ENCODE data around the gene CYYR1.
"Not testable (repeated sequence)": the region's sequence is repeated elsewhere in the genome, so short reads cannot be mapped to it uniquely, and the experiment has no call there.

Gene CYYR1

DNA sequence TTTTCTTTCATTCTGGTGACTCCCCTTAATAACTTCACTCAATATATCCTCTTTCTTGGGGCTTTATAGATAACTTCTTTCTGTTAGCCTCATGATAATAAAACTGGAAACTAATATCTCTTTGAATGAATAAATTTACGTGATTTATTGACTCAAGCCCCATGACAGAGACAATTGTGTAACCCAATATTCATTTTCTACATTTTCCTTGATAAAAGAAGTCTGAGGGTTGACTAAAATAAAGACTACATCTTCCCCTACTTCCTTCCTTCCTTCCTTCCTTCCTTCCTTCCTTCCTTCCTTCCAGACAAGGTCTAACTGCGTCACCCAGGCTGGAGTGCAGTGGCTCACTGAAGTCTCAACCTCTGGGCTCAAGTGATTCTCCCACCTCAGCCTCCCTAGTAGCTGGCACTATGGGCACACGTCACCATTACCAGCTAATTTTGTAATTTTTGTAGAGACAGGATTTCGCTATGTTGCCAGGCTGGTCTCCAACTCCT lies 85.1 kb downstream of the CYYR1 start:
- DNase-seq, result no peak

DNA sequence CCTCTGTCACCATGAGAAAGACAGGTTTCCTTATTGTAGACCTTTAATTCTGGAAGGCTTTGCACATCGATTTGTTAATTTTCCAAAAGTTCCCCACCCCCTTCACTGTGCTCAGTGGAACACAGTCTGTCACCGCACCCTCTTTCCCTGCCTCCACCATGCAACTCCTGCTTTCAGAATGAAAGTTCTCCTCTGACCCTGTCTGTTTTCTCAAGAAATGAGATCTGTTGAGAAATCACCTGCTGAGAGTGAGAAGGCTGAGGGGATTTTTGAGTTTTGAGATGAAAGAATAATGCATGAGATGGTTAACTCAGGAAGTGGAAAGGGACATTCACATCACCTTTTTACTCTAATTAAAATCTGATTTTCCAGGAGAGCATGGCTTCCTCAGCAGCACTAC lies 99.6 kb downstream of the CYYR1 start:
- no peak for DNase-seq

DNA sequence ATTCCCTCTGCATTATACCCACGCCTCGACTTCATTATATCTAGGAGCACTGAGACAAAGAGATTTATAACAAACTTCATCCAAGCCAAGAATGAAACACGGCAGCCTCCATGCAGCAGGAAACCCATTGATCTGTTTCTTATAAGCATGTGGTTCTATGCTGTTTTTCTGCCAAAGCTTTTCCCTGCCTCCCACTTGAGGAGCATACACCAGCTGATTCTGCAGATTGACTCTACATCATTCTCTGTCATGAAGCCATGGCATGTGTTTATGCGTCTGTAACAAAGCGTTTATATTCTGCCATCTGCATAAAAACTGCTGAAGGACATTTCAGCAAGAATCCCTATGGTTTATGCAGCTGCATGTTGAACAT lies 102.0 kb downstream of the CYYR1 start:
- DNase-seq, result no peak

DNA sequence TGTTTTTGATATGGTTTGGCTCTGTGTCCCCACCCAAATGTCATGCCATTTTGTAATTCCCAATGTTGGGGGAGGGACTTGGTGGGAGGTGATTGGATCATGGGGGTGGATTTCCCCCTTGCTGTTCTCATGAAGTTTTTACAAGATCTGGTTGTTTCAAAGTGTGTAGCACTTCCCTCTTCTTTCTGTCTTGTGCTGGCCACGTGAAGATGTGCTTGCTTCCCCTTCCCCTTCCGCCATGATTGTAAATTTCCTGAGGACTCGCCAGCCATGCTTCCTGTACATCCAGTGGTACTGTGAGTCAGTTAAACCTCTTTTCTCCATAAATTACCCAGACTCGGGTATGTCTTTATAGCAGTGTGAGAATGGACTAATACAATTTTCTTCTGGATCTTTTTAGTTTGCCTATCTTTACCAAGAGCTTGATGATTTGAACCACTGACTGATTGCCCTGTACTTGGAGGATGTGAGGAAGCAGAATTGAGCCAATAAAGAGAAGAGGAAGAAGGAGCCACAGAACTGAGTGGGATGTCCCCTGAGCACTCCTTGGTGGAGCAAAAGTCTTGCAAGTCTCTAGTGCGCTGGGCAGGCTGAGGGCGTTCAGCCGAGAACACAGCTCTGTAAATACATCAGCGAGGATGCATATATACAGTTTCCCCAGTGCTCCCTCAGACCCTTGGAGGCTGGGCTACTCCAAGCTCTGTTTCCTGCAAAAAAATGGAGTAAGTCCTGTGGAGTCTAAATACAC lies 102.6 kb downstream of the CYYR1 start:
- no peak for DNase-seq

DNA sequence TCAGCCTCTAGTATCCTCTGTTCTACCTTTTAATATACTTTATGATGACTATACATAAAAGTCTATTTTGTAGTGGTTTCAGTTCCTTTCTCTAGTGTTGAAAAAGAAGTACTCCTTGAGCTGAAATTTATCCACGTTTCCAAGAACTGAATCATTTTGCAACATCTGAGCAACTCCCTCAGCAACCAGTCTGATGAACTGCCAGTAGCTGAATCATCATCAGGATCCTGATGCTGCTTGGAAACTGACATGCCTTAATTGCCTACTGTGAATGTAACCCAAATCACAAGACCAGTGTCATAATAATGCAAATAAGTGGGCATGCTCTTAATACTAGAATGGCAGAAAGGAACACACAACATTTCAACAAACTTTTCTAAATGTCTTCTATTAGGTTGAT lies 103.3 kb downstream of the CYYR1 start:
- no peak for DNase-seq

DNA sequence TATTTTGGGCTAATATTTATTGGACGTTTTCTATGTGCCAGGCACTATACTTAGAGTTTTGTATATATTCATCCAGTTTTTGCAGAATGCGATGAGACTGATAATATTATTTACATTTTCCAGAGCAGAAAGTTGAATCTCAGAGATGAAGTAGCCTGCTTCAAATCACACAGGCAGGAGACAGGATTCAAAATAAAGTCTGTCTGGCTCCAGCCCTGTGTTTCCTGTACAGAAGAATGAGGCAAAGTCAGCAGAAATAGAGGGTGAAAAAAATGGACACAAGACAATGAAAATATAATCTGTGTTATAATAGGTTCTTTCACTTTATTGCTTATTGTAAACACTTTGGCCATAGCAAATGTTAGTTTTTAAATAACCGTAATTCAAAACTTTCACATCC lies 107.2 kb downstream of the CYYR1 start:
- no peak for DNase-seq

DNA sequence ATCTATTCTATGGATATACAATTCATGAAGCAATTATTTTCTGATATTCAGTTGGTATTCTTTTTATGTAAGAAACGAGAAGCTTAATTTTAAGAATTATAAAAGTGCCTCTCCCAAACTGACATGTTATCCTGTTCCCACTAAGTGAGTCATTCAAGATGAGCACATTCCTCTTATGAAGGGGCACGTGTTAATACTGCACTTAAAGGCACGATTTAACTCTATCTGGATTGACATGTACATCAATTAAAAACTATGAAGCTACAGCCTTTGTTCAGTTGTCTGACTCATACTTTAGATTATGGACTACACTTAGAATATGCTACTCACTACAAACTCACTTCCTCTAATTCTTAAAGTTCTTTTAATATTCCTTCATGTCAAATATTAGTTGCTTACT lies 111.6 kb downstream of the CYYR1 start:
- DNase-seq, result no peak

DNA sequence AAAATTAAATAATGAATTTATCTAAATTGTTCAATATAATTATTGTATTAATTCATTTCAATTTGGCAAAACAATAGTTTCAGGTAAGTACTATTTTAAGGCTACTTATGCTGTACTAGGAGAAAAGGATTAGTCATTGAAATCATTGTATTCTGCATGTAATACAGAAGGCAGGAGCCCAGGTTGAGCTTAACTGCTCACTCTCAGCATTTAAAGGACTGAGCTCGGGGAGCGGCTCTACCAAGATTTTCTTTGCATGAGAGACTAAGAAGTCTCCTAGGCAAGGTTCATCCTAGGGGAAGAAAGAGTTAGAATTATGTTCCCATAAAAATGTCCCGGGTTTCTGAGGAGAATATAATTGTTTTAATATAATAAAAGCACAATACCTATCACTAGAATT lies 112.5 kb downstream of the CYYR1 start:
- DNase-seq, result no peak

DNA sequence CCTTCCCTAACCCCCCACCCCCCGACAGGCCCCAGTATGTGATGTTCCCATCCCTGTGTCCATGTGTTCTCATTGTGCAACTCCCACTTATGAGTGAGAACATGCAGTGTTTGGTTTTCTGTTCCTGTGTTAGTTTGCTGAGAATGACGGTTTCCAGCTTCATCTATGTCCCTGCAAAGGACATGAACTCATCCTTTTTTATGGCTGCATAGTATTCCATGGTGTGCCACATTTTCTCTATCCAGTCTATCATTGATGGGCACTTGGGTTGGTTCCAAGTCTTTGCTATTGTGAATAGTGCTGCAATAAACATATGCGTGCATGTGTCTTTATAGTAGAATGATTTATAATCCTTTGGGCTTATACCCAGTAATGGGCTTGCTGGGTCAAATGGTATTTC lies 114.2 kb downstream of the CYYR1 start:
- not testable (repeated sequence) for DNase-seq

DNA sequence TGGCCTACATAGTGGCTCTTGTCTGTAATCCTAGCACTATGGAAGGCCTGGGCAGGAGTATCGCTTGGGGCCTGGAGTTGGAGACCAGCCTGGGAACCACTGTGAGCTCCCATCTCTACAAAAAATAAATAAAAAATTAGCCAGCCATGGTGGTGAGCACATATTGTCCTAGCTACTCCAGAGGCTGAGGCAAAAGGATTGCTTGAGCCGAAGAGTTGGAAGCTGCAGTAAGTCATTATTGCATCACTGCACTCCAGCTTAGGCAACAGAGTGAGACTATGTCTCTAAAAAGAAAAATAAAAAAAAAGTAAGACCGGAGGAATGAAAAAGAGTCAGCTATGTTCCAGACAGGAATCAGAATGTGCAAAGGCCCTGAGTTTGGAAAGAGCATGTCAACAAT lies 115.3 kb downstream of the CYYR1 start:
- DNase-seq, result no peak

DNA sequence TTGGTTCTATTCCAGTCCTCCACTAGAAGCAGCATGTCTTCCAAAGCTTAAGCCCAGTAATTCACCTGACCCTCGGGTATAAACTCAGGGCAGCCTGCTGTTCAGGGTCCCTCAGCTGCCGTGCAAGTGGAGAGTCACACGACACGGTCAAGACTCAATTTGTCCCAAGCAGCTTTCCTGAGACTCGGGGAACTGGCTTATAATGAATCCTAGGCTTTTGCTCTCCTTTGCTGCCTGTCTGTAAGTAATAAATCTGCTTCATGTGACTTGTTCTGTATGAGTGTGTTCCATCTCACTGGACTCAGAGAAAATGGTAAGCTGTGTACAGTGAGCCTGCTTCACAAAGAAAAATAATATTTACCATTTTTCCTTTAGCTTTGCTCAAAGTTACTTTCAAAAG lies 119.8 kb downstream of the CYYR1 start:
- DNase-seq, result no peak

DNA sequence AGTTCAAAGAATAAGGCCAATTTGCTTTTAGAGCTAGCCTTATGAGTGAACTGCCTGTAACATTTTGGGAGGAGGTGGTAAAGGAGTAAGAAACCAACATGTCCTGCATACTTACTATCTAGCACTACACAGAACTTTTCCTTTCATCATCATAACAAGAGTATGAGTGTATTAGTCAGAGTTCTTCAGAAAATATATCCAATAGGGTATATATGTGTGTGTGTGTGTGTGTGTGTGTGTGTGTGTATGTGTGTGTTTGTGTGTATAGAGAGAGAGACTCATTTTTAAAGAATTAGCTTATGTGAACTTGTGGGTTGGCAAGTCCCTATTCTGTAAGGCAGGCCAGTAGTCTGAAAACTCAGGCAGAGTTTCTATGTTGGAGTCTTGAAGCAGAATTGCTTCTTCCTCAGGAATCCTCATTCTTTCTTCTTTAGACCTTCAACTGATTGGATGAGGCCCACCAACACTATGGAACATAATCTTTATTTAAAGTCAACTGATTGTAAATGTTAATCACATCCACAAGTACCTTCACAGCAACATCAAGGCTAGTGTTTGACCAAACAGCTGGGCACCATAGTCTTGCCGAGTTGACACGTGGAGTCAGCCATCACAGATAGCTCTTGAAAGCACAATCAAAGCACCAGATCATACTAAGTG lies 121.9 kb downstream of the CYYR1 start:
- DNase-seq, result no peak

DNA sequence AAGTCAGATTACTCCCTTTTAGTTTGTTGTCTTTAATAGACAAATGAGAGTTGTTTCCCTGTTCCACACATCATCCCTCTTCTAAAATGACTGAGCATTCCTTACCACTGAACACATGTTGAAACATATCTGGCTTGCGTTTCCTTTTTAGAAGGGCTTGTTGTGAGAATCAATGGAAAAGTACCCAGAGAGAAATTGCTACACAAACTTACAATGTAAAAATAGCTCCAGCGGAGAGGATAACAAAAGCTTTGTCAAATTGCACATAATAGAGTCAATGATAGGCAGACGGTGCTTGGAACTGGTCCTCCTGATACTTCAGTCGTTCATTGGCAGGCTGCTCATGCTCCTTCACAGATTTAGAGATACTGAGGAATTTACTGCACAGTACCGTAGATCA lies 123.9 kb downstream of the CYYR1 start:
- no peak for DNase-seq

DNA sequence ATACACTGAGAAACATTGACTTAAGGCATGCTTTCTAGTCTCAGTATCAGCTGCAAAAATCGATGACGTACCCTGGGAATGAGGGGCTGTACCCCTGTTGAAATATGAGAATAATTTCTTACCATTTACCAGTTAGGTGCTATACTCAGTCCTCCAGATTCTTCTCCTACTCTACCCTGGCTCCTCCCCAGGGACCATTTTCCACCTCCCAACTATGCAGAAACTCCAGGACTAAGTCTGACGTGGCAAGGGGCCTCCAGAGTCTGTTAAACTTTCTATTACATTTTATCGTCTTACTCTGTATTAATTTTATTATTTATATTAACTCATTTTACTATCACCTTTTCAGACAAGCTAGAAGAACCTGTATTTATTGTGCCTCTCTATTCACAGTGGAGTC lies 124.3 kb downstream of the CYYR1 start:
- DNase-seq, result no peak

DNA sequence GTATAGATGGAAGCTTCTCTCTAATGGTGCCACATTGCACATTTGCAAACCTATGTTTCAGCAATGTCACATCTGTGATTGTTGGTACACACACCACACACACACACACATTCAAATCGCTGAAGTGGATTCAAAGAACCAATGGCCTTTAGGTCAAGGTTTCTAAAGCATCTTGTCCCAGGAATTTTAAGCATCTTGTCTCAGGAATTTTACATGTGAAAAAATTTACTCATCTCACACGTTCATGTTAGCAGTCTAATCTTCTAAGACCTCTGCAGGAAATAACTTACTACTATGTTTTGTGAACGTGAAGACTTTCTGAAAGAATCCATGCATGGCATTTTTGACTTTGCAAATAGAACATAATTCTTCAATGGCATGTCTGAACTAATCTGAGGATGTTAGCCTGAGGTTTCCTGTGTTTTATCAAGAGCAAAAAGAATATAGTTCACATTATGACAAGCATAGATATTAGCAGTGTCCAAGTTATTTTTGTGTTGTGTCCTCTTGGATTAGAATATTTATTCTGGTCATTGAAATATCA lies 125.1 kb downstream of the CYYR1 start:
- no peak for DNase-seq

DNA sequence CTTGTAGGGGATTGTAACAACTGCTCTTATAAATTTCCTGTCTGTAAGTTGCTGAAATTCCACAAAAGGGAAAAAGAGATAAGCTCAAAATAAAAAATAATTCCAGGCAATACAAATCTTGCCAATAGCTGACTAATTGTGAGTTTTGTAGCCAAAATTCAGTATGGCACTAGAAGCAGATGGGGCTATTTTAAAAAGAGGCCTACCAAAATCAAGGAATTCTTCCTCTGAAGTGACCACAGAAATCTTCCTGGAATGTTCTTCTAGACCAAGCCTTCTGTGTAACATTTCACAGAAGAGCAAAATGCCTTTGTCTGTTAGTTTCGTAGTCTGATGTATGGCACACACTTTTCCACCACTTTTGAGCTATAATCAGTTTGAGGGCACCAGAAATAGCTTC lies 127.6 kb downstream of the CYYR1 start:
- DNase-seq, result no peak

DNA sequence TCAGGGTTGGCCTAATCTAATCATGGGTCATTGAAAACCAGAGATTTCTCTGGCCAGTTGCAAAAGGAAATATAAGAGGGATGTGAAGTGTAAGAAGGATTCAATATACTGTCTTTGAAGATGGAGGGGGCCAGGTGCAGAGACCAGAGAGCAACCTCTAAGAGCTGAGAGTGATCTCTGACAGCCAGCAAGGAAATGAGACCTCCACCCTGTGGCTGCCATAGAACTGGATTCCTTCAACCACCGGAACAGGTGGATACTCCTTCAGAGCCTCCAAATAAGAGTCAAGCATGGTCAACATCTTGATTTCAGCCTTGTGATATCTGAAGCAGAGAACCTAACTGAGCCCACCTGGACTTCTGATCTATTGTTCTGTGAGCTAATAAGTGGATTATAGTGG lies 128.4 kb downstream of the CYYR1 start:
- no peak for DNase-seq

DNA sequence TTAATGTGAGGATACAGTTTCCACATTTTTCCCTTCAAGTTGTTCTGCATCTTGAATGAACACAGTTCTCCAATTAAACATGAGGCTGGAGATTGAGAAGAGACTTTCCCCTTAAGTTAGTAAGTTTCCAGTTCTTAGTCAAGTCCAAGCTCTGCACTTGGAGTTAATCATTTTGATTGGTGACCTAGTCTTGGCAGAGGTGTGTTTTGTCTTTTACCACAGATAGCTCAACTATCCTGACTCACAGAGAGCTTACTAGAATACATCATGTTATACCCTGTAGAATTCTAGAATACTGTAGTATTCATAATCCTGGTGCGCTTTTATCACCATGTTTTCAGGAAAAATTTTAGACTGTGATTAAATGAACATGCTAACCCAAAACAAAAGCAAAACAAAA lies 129.2 kb downstream of the CYYR1 start:
- no peak for DNase-seq

DNA sequence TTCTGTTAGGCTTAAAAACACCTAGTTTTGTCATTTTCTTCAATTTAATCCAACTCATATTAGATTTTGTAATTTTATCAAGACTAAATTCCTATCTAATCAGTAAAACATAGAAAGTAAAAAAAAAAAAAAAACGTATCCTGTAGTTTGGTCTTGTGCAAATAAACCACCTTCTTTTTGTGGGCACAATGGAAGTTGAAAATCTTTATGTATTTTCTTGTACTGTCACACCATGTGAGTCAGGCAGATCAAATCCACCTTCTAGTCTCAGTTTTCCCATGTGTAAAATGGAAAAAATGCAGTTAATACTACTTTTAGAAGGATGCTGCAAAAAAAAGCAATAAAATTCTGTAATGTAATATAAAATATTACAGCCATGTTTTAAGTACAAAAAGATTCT lies 129.8 kb downstream of the CYYR1 start:
- DNase-seq, result no peak

DNA sequence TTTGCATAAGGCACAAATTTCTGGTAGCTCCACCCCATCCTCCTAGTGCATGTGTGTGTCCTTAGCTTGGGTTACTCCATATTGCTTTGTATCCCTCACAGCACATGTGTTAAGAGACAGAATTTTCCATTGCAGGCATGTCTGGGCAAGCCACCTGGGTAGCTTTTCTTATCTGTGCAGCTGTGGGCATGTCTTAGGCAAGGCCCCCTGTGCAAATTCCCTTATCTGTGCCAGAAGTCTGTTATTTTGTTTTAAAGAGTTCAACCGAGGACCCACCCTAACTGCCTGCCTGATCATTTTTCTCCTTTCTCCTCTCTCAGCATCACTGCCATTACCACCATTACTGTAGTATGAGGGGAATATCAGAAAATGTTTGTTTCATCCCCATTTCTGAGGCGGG lies 131.9 kb downstream of the CYYR1 start:
- DNase-seq, result no peak

DNA sequence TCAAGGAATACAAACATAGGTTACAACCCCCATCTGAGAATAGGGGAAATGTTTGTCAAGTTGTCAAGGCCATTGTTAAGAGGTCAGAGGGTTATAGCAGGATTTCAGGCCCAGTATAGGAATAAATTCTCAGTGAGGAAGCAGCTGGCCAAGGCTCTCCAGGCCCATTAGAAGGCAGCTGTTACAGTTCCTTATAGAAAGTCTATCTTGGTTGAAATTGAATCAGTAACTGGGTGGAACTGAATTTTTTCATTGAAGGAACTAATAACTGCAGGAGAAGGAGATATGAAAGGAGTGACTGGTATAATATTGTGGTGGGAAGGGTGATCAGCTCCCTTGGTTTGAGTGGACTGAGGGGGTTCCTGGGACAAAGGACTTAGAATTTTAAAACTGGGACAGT lies 134.1 kb downstream of the CYYR1 start:
- DNase-seq, result no peak

DNA sequence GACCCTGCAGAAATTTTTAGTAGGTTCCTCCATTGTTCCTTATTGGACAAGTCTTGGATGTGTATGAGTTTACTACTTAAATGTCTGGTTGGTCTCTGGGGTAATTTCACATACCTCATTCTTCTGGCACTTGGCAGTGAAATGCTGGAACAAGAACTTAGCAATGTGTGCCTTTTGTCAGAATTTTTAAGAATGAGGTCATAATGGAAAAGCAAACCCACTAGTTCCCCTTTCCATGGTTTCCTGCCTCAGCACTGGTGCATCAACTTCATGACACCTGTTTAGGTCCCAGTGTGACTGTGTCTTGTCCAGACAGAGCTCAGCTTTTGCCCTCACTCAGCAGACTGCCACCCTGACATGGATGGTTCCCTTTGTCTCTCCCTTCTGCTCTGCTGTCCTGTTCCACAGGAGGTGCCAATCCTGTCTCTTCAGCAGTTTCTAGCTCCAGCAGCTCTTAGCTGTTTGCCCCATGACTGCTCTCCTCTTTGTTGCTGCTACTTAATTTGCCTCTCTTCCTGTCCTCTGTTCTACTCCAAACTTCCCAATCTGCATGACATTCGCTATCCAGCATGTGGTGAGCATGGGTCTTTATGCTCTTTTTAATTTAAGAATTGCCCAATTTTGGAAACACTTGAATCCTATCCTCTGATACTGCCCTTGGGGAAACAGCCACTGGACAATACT lies 135.6 kb downstream of the CYYR1 start:
- no peak for DNase-seq

DNA sequence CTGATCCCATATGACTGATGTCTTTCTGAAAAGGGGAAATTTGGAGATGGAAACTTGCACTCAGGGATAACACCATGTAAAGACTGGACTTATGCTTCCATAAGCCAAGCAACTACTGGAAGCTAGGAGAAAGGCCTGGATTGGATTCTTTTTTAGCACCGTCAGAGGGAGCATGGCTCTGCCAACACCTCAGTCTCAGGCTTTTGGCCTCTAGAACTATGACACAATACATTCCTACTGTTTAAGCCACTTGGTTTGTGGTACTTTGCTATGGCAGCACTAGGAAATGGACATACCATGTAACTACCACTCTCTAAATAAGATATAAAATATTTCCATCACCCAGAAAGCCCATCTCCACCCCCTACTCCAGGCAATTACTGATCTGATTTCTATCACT lies 139.7 kb downstream of the CYYR1 start:
- no peak for DNase-seq

DNA sequence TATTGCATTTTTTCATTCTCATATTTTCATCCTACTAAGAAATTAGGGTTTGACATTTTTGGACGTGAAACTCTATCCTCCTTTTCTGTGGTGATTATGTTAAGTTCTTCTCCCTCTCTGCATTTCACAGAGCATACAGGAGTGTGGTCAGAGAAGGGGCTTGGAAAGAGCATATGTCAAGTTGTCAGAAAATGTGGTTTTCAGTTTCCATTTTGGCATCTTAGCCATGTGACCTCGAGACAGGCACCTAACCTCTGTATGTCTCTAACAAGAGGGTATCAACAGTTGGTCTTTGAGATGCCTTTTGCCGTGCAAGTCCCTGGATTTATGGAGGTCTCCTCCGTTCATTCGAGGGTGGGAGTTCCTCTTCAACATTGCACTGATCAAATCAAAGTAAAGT lies 140.7 kb downstream of the CYYR1 start:
- no peak for DNase-seq

Data from NCI-H1105 (cell line).